Measurements from ENCODE around the gene RNF145.
"Not testable (repeated sequence)": the region's sequence is repeated elsewhere in the genome, so short reads cannot be mapped to it uniquely, and the experiment has no call there.

DNA sequence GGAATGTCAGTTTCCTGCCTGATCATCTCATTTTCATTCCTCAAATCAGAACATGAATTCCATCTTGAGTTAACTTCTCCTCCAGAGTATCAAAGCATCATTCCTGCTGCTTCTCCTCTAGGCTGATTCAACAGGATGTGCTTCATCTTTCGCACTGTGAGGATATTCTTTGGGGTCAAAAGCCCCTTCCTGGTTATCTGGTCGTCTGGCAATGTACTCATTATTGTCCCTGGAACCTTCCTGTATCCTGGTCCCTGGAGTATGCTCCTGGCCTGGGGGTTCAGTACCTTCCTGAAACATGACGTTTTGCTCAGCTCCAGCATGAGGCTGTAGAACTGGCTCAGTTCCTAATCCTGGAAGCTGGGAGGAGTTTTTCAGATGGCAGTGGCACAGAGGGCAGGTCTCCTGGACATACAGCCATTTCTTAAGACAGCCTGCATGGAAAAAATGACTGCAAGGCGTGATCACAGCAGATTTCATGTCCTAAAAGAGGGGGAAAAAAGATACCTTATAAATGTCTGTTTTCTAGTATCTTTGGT lies 50.7 kb downstream of the RNF145 start:
- TF ChIP-seq, protein P1, sequence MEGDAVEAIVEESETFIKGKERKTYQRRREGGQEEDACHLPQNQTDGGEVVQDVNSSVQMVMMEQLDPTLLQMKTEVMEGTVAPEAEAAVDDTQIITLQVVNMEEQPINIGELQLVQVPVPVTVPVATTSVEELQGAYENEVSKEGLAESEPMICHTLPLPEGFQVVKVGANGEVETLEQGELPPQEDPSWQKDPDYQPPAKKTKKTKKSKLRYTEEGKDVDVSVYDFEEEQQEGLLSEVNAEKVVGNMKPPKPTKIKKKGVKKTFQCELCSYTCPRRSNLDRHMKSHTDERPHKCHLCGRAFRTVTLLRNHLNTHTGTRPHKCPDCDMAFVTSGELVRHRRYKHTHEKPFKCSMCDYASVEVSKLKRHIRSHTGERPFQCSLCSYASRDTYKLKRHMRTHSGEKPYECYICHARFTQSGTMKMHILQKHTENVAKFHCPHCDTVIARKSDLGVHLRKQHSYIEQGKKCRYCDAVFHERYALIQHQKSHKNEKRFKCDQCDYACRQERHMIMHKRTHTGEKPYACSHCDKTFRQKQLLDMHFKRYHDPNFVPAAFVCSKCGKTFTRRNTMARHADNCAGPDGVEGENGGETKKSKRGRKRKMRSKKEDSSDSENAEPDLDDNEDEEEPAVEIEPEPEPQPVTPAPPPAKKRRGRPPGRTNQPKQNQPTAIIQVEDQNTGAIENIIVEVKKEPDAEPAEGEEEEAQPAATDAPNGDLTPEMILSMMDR (IDR thresholded peaks at IDR 0.05) = not testable (repeated sequence)
- TF ChIP-seq POLR2AphosphoS5 (IDR thresholded peaks at IDR 0.05) = not testable (repeated sequence)
